ENCODE data around the gene ZNF684. TPM values are rescaled to one million over a fixed set of nuclear protein-coding genes. Genes with fewer than 3 reads are reported as not detected.
"Not testable (repeated sequence)": the region's sequence is repeated elsewhere in the genome, so short reads cannot be mapped to it uniquely, and the experiment has no call there.

ZNF684 gene
- total RNA-seq, 1 donor from 2014 or later, result 9.7 TPM

DNA sequence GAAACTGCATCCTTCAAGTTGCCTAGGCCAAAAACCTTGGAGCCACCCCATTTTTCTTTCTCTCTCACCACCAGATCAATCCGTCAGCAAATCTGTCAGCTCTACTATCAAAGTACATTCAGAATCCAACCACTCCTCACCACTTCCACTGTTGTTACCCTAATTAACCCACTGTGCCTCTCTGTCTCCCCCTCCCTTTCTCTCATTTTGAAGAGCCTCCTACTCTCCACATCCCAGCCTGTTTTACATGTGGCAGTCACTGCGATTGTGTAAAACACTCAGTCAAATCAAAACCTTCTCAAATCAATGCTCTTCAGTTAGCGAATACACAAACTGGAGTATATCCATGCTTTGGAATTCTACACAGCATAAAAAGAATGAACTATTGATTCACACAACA lies 33.1 kb downstream of the ZNF684 start:
- intact Hi-C loops (cut with DNase I), result no loop called here
- no peak for ATAC-seq
- no peak for DNase-seq (ENCODE audit: missing footprints)

DNA sequence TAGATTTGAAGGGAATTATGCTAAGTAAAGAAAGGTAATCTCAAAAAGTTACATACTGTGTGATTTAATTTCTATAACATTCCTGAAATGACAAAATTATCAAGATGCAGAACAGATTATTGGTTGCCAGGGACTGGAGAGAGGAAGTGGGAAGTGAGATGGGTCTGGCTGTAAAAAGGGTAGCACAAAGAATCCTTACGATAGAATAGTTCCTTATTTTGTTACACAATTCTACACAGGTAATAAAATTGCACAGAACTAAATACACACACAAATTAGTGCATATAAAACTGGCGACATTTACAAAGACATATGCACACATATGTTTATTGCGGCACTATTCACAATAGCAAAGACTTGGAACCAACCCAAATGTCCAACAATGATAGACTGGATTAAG lies 33.5 kb downstream of the ZNF684 start:
- DNase-seq (ENCODE audit: missing footprints) (no peak), ATAC-seq (no peak)
- intact Hi-C loops (cut with DNase I), result no loop called here

DNA sequence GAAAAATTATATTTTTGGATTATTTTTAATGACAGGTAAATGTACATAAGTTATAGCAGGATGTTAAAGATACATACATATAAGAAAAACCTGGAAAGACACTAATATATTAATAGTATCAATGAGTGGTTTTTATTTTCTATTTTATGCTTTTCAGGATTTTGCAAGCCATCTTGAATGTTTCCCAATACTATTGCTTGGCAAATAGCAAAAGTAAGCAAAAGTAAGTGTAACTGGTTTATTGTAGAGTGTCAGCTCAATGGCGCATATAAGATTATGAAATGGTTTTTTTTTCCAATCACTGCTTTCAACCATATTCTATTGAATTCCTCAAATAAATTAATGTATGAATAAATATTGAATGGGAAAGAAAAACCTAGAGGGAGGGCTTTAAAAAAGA lies 36.4 kb downstream of the ZNF684 start:
- DNase-seq (ENCODE audit: missing footprints) (no peak), ATAC-seq (no peak)
- intact Hi-C loops (cut with DNase I), result no loop called here

DNA sequence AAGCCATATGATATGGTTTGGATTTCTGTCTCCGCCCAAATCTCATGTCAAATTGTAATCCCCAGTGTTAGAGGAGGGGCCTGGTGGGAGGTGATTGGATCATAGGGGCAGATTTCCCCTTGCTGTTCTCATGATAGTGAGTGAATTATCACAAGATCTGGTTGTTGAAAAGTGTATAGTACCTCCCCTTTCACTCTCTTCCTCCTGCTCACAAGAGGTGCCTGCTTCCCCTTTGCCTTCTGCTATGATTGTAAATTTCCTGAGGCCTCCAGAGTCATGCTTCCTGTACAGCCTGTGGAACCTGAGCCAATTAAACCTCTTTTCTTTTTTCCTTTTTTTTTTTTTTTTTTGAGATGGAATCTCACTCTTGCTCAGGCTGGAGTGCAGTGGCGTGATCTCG lies 43.4 kb downstream of the ZNF684 start:
- intact Hi-C loops (cut with DNase I); ATAC-seq: not testable (repeated sequence)

DNA sequence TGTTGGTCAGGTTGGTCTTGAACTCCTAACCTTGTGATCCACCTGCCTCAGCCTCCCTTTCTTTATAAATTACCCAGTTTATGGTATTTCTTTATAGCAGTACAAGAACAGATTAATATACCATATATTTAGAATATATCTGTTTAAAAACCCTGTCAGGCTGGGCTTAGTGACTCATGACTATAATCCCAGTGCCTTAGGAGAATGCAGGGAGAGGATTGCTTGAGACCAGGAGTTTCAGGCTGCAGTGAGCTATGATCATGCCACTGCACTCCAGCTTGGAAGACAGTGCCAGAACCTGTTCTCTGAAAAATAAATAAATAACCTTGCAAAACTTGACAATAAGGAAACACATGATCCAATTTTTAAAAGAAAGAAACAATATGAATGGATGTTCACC lies 43.9 kb downstream of the ZNF684 start:
- ATAC-seq, result no peak
- intact Hi-C loops (cut with DNase I), result no loop called here
- DNase-seq (ENCODE audit: missing footprints), result no peak

More for the DNA sequence above, 43.4 kb downstream of the ZNF684 start:
- not testable (repeated sequence) for DNase-seq (ENCODE audit: missing footprints)

DNA sequence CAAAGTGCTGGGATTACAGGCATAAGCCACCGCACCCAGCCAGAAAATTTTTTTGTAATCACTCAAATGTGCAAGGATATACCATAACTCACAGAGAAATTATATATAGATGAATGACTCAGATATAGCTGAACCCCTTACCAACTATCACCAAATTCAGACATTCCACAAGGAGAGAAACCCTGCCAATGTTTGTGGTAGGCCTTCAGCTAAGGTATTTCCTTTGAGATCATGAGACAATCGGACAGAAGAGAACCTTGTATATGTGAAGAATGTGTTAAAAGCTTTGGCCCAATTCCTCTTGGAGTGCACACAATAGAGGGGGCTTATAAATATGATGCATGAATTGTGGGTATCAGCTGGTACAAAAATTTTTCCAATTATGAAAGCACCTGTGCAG lies 50.7 kb downstream of the ZNF684 start:
- DNase-seq (ENCODE audit: missing footprints), result no peak
- intact Hi-C loops (cut with DNase I), result no loop called here
- no peak for ATAC-seq

DNA sequence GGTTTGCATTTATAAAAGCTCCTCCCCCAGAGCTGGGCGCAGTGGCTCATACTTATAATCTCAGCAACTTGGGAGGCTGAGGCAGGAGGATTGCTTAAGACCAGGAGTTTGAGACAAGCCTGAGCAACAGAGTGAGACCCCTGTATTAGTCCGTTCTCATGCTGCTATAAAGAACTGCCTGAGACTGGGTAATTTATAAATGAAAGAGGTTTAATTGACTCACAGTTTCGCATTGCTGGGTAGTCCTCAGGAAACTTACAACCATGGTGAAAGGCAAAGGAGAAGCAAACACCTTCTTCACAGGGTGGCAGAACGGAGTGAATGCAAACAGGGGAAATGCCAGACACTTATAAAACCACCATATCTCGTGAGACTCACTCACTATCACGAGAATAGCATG lies 52.5 kb downstream of the ZNF684 start:
- no peak for ATAC-seq
- intact Hi-C loops (cut with DNase I), result no loop called here

DNA sequence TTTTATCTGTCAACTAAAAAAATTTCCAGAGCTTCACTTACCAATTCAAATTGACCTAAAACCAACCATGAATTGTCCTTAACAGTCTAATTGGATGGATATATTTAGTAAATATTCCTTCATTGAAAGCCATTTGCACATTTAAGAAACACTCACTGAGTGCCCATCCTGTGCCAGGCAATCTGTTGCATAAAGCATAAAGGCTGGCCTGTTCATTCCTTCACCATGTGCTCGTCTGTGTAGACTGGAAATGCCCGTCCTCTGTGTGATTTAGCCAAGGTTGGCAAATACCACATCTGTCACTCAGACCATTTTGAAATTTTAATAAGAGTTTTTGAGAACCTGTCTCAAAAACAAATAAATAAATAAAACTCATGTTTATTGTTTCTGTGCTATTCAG lies 57.1 kb downstream of the ZNF684 start:
- ATAC-seq (no peak), DNase-seq (ENCODE audit: missing footprints) (no peak)
- intact Hi-C loops (cut with DNase I), result no loop called here

More for the DNA sequence above, 52.5 kb downstream of the ZNF684 start:
- DNase-seq (ENCODE audit: missing footprints), result no peak

DNA sequence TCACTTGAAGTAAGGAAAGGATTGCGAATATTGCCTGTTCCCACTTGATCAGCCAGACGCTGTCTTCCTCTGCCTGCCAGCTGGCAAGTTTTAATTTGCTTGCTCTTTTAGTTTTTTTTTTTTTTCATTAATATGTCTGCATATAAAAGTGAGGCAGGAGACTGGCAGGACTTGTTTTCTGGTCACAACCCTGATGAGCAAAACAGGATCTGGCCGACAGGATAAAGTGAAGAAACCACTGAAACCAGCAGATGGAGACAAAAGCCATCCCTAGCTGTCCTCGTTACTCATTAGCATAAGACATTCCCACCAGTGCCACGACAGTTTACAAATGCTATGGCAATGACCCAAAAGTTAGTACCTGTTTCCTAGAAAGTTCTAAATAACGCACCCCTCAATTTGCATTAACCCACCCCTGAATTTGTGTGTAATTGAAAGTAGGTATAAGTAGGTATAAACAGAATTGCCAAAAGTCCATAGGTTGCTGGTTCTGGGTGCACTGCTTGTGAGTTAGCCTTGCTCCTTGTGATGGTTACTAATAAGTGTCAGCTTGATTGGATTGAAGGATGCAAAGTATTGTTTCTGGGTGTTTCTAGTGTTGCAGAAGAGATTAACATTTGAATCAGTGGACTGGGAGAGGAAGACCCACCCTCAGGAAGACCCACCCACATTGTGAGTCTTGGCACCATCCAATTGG lies 60.8 kb downstream of the ZNF684 start:
- ATAC-seq (peak; percentile 54), DNase-seq (ENCODE audit: missing footprints) (no peak)
- intact Hi-C loops (cut with DNase I), result no loop called here

DNA sequence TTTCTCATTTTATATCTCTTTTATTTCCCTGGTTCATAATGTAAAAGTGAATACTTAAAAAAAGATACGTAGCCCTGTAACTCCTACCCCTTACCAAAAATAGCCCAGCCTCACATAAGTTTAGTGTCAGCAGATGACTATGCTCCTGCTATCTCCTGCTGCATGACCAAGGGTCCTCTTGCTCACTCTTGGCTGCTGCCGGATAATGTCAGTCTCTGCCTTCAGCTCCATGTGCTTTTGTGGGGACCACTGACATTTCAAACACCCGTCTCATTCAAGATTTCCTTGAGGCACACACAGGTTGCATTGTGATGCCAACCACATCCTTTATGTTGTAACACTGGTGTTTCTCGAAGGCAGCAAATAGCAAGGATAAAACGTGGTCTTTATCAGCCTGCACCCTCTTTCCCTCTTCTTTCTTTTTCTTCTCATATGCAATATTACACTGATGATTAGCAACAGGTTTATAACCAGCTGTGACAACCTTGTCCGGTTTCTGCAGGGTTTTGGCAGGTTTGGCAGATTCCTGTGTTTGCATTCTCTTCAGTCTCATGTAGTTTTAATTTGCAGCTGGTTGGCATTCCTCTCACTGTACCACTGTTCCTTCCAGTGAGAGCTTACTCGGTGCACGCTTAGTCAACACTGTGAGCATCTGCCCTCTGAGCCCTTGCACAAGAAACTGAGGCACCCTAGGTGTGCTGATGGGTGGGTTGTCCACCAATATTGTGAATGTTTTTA lies 62.2 kb downstream of the ZNF684 start:
- DNase-seq (ENCODE audit: missing footprints) (no peak), ATAC-seq (no peak)
- intact Hi-C loops (cut with DNase I), result no loop called here

DNA sequence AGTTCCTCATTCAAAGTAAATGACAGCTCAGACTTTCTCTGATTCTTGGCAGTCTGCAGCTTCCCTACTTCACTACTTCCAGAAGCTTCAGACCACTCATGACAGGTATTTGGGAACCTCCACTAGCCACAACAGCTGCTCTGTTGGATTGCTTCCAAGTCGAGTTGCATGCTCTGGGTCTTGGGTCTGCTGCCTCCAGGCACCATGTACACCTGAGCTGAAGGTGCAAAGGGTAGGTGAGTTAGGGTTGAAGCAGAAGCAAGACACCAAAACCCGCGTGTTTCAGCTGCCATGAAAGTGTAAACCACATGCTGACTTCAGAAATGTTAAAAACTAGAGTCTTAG lies 62.7 kb downstream of the ZNF684 start:
- intact Hi-C loops (cut with DNase I), result no loop called here
- DNase-seq (ENCODE audit: missing footprints) (no peak), ATAC-seq (no peak)

DNA sequence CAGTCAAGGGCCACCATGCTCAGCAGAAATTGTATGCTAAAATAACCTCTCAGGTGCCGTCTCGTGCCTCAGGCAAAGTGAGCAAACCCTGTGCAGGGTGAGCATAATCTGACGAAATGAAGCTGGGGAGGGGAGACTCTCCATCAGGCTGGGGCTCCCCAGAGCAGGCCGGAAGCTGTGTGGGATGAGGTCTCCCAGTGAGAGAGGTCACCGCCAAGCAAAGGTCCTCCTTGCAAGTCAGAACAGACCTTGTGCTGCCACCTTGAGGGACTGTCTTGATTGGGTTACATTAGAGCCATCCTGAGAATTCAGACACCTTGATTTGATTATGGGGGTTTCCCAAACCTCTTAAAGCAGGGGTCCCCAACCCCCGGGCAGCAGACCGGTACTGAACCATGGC lies 64.2 kb downstream of the ZNF684 start:
- ATAC-seq (no peak), DNase-seq (ENCODE audit: missing footprints) (no peak)
- intact Hi-C loops (cut with DNase I), result no loop called here

Other genes starting within 250 kb of the ZNF684 start
- 0.24 TPM for gene COL9A2, start 214.4 kb upstream of the ZNF684 start, total RNA-seq
- 16.3 TPM for gene SMAP2, start 157.9 kb upstream of the ZNF684 start, total RNA-seq
- gene ZFP69B, start 81.2 kb upstream of the ZNF684 start, total RNA-seq, result 1.2 TPM
- gene ZFP69, start 54.3 kb upstream of the ZNF684 start, total RNA-seq, result 1.8 TPM
- 4.7 TPM for gene EXO5, start 22.9 kb upstream of the ZNF684 start, total RNA-seq
- 1.6 TPM for gene RIMS3, start 134.0 kb downstream of the ZNF684 start, total RNA-seq
- gene NFYC, start 160.1 kb downstream of the ZNF684 start, total RNA-seq, result 62.3 TPM